Liver (tissue), 3 donors: ENCODE measurements around the gene ISOC1.

Experiments
- SP1 ChIP-seq: IDR thresholded peaks from 2 replicates; pipeline ENCODE4 v1.6.1; 2018; ENCODE audit warnings: antibody characterized with exemption, mild to moderate bottlenecking
- YY1 ChIP-seq: IDR thresholded peaks from 2 replicates; pipeline ENCODE4 v1.6.1; 2016; ENCODE audit warnings: antibody characterized with exemption, mild to moderate bottlenecking
- TF ChIP-seq, protein P1 (sequence below): fragments of 150-350 bp; IDR thresholded peaks from 2 replicates; pipeline ENCODE4 v1.5.1; 2017; ENCODE audit warnings: improper control_type of control experiment, low read depth, low read length; ENCODE audit not compliant: missing input control
- TF ChIP-seq, protein P2 (sequence below): IDR thresholded peaks from 2 replicates; pipeline ENCODE4 v1.6.1; 2016; ENCODE audit warnings: antibody characterized with exemption
- donor health status: healthy.
- donor health status: healthy.

DNA sequence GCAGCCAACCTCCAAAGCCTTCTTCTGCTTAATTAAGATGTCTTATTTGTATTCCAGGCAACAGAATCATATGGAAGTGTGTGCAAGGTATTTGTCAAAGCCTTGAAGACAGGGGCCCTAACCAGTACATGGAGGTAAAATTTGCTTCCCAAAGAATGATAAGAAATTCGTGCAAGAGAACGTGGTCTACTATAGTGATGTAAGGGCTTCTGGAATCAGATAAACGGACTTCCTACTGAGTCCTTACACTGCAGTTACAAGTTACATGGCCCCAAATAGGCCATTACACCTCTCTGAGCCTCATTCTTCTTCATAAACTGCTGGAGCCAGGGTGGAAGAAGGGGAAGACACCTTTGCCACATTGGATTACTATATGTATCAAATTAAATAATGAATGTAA, 15.9 kb upstream of the ISOC1 start:
- TF ChIP-seq, protein P1, sequence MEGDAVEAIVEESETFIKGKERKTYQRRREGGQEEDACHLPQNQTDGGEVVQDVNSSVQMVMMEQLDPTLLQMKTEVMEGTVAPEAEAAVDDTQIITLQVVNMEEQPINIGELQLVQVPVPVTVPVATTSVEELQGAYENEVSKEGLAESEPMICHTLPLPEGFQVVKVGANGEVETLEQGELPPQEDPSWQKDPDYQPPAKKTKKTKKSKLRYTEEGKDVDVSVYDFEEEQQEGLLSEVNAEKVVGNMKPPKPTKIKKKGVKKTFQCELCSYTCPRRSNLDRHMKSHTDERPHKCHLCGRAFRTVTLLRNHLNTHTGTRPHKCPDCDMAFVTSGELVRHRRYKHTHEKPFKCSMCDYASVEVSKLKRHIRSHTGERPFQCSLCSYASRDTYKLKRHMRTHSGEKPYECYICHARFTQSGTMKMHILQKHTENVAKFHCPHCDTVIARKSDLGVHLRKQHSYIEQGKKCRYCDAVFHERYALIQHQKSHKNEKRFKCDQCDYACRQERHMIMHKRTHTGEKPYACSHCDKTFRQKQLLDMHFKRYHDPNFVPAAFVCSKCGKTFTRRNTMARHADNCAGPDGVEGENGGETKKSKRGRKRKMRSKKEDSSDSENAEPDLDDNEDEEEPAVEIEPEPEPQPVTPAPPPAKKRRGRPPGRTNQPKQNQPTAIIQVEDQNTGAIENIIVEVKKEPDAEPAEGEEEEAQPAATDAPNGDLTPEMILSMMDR, result no peak
- TF ChIP-seq, protein P2, sequence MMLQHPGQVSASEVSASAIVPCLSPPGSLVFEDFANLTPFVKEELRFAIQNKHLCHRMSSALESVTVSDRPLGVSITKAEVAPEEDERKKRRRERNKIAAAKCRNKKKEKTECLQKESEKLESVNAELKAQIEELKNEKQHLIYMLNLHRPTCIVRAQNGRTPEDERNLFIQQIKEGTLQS, result no peak
- TF ChIP-seq SP1, result no peak
- TF ChIP-seq YY1, result no peak
